SK-N-SH (cell line): ENCODE data around the gene NR6A1. TPM values are rescaled to one million over a fixed set of nuclear protein-coding genes. Genes with fewer than 3 reads are reported as not detected.

Source experiments
- CTCF ChIA-PET: fragments of 300-600, 350-600 bp; formaldehyde crosslinking; extraction: SDS; loops from one replicate; lab custom pipeline; 2021; lab: Yijun Ruan, JAX
- POLR2A ChIA-PET: fragments of 350-600 bp; sonication (Branson Sonifier 250); formaldehyde crosslinking; extraction: SDS; loops from one replicate; lab custom pipeline; 2020; ENCODE audit warnings: antibody characterized with exemption, inconsistent platforms; lab: Yijun Ruan, JAX
- DNase-seq: peaks from one replicate; pipeline ENCODE4 v3.0.0; 2012
- H2AFZ ChIP-seq: fragments of 200-600 bp; sonication (generic); 2 replicates; pipeline ENCODE4 v1.8.1; 2016; ENCODE audit warnings: antibody characterized with exemption, mild to moderate bottlenecking, low read depth
- H3F3A ChIP-seq: fragments of 200-600 bp; sonication (generic); replicated peaks from 2 replicates; pipeline ENCODE3; 2016; ENCODE audit warnings: antibody characterized with exemption, mild to moderate bottlenecking; ENCODE audit not compliant: insufficient read depth
- H3K27ac ChIP-seq, 2 experiments: fragments of 200-500 bp in 1 of 2; fragments of 200-600 bp in 1 of 2; sonication (Bioruptor generic) in 1 of 2; sonication (generic), shearing (Covaris generic) in 1 of 2; 2 replicates each; pipeline versions ENCODE4 v1.5.1 to v1.6.1; 2014 to 2016; ENCODE audit warnings: low read depth in 2 of 2, inconsistent platforms in 1 of 2, low read length in 1 of 2, mild to moderate bottlenecking in 1 of 2, mixed read lengths in 1 of 2
- H3K27me3 ChIP-seq: fragments of 200-600 bp; sonication (generic), shearing (Covaris generic); 2 replicates; pipeline ENCODE4 v1.6.1; 2016; ENCODE audit warnings: mixed run types; ENCODE audit not compliant: insufficient read depth
- H3K36me3 ChIP-seq, 2 experiments: fragments of 200-500 bp in 1 of 2; fragments of 200-600 bp in 1 of 2; sonication (Bioruptor generic) in 1 of 2; sonication (generic) in 1 of 2; replicated peaks in 1 of 2; 2 replicates each; pipeline versions ENCODE3 to v1.5.1; 2014 to 2016; ENCODE audit warnings: low read length in 1 of 2, mild to moderate bottlenecking in 1 of 2; ENCODE audit not compliant: insufficient read depth in 2 of 2, control insufficient read depth in 1 of 2
- H3K4me1 ChIP-seq, 2 experiments: fragments of 200-500 bp in 1 of 2; fragments of 200-600 bp in 1 of 2; sonication (Bioruptor generic) in 1 of 2; sonication (generic), shearing (Covaris generic) in 1 of 2; 2 replicates each; pipeline versions ENCODE4 v1.5.1 to v1.6.1; 2014 to 2016; ENCODE audit warnings: low read depth in 1 of 2, low read length in 1 of 2, mixed run types in 1 of 2; ENCODE audit not compliant: insufficient read depth in 2 of 2, control insufficient read depth in 1 of 2
- H3K4me2 ChIP-seq: fragments of 200-600 bp; sonication (generic), shearing (Covaris generic); 2 replicates; pipeline ENCODE4 v1.6.1; 2017; ENCODE audit warnings: mixed run types
- H3K4me3 ChIP-seq, 2 experiments: fragments of 200-500 bp in 1 of 2; fragments of 200-600 bp in 1 of 2; sonication (Bioruptor generic) in 1 of 2; sonication (generic), shearing (Covaris generic) in 1 of 2; 2 replicates each; pipeline versions ENCODE4 v1.5.1 to v1.8.1; 2014 to 2016; ENCODE audit warnings: low read depth in 2 of 2, inconsistent platforms in 1 of 2, low read length in 1 of 2, mild to moderate bottlenecking in 1 of 2, mixed read lengths in 1 of 2, moderate library complexity in 1 of 2
- H3K79me2 ChIP-seq: fragments of 200-600 bp; sonication (generic); 2 replicates; pipeline ENCODE4 v1.8.1; 2017; ENCODE audit warnings: mild to moderate bottlenecking; ENCODE audit not compliant: insufficient read depth
- H3K9ac ChIP-seq: fragments of 200-600 bp; sonication (generic); 2 replicates; pipeline ENCODE4 v1.6.1; 2017; ENCODE audit warnings: mixed run types
- H3K9me2 ChIP-seq: fragments of 200-600 bp; sonication (generic); 2 replicates; pipeline ENCODE4 v1.6.1; 2017; ENCODE audit warnings: mixed run types
- H3K9me3 ChIP-seq: fragments of 200-600 bp; sonication (generic); 2 replicates; pipeline ENCODE4 v1.6.1; 2017; ENCODE audit warnings: mixed run types, mild to moderate bottlenecking, moderate library complexity
- H4K20me1 ChIP-seq: fragments of 200-600 bp; sonication (generic); 2 replicates; pipeline ENCODE4 v1.6.1; 2017; ENCODE audit warnings: mild to moderate bottlenecking, mixed run types; ENCODE audit not compliant: insufficient read depth
- CHD2 ChIP-seq: fragments of 150-350 bp; IDR thresholded peaks from 2 replicates; pipeline ENCODE4 v1.6.1; 2018; ENCODE audit warnings: low read length; ENCODE audit not compliant: partially characterized antibody
- CTCF ChIP-seq: fragments of 200-600 bp; sonication (generic); IDR thresholded peaks from 2 replicates; pipeline ENCODE4 v1.6.1; 2017; ENCODE audit warnings: antibody characterized with exemption, mild to moderate bottlenecking, moderate library complexity
- ELF1 ChIP-seq: IDR thresholded peaks from 2 replicates; pipeline ENCODE4 v1.4.0; 2012
- EP300 ChIP-seq, 2 experiments: IDR thresholded peaks; 2 replicates each; pipeline versions ENCODE4 v1.4.0 to v1.6.1; 2012; ENCODE audit warnings: borderline replicate concordance in 1 of 2, low read depth in 1 of 2, low read length in 1 of 2
- EZH2phosphoT487 ChIP-seq: fragments of 200-600 bp; sonication (generic); IDR thresholded peaks from 2 replicates; pipeline ENCODE4 v1.6.1; 2017; ENCODE audit warnings: low read depth, mixed run types, mild to moderate bottlenecking, antibody characterized with exemption, moderate library complexity, borderline replicate concordance
- FOSL2 ChIP-seq: IDR thresholded peaks from 2 replicates; pipeline ENCODE4 v1.4.0; 2012; ENCODE audit warnings: low read depth, mild to moderate bottlenecking, moderate library complexity, borderline replicate concordance
- FOXJ3 ChIP-seq: sonication (generic); formaldehyde crosslinking; IDR thresholded peaks from 2 replicates; pipeline ENCODE4 v1.5.1; 2020; ENCODE audit warnings: mild to moderate bottlenecking, missing genetic modification reagents
- JUND ChIP-seq: IDR thresholded peaks from 2 replicates; pipeline ENCODE4 v1.4.0; 2012
- MAX ChIP-seq: IDR thresholded peaks from 2 replicates; pipeline ENCODE4 v1.4.0; 2012; ENCODE audit warnings: low read depth
- MEF2A ChIP-seq: IDR thresholded peaks from 2 replicates; pipeline ENCODE4 v1.4.0; 2012; ENCODE audit warnings: low read depth, borderline replicate concordance
- MXI1 ChIP-seq: IDR thresholded peaks from 2 replicates; pipeline ENCODE4 v1.6.1; 2012; ENCODE audit warnings: mild to moderate bottlenecking, low read depth, low read length, improper control_type of control experiment
- REST ChIP-seq: IDR thresholded peaks from 2 replicates; pipeline ENCODE4 v1.6.1; 2012; ENCODE audit warnings: mild to moderate bottlenecking, low read depth, low read length, moderate library complexity
- SIN3A ChIP-seq: IDR thresholded peaks from 2 replicates; pipeline ENCODE4 v1.6.1; 2012; ENCODE audit warnings: low read depth, mild to moderate bottlenecking, low read length, moderate library complexity, borderline replicate concordance
- TCF12 ChIP-seq: IDR thresholded peaks from 2 replicates; pipeline ENCODE4 v1.4.0; 2012
- USF1 ChIP-seq: IDR thresholded peaks from 2 replicates; pipeline ENCODE4 v1.4.0; 2012; ENCODE audit warnings: low read depth, borderline replicate concordance
- YY1 ChIP-seq: IDR thresholded peaks from 2 replicates; pipeline ENCODE4 v1.4.0; 2012; ENCODE audit warnings: low read depth, mild to moderate bottlenecking
- ZBTB33 ChIP-seq: IDR thresholded peaks from 2 replicates; pipeline ENCODE4 v1.4.0; 2012; ENCODE audit warnings: low read depth, borderline replicate concordance
- WGBS: methylation state at CpG from one replicate; pipeline ENCODE4 v1.1.6; 2017; ENCODE audit warnings: low lambda C conversion rate; 5-methylcytosine and 5-hydroxymethylcytosine counted together
- polyA plus RNA-seq, 3 experiments: library from polyadenylated mRNA; depleted of rRNA; stranded (reverse); fragments of >200 nt; gene quantifications; 2 replicates each; pipeline ENCODE4 v1.2.3, GENCODE V29; 2012

Gene NR6A1
- polyA plus RNA-seq, 1 of the 3 experiments (the other 2 are of a cell fraction) = 1.2 TPM

- no peak overlapping the region for H2AFZ ChIP-seq
- no peaks in the 10 kb centered on the region for H3K36me3 ChIP-seq
- ChIA-PET CTCF (interaction anchor here (0.7 to 7.2 kb wide), 4 partner anchors 24 to 173 kb away, joined by 3 to 45 read pairs (median 4); no protein-coding TSS in a partner anchor), POLR2A (no interaction called here)
- H4K20me1 ChIP-seq = no peaks in the 10 kb centered on the region
- H3K9me3 ChIP-seq = no peaks in the 10 kb centered on the region
- no peak for DNase-seq
- H3K9me2 ChIP-seq = no peaks in the 10 kb centered on the region
- peaks cover 5% of the 10 kb centered on the region for H3F3A ChIP-seq
- H3K4me1 ChIP-seq = peaks cover 8 to 19% of the 10 kb centered on the region in 2 experiments; a peak in 3 of 4 replicates
- no peaks in the 10 kb centered on the region for H3K79me2 ChIP-seq
- no peak overlapping the region for H3K9ac ChIP-seq
- H3K4me3 ChIP-seq = no peak overlapping the region
- no peak overlapping the region for H3K27ac ChIP-seq
- TF ChIP-seq TCF12 = no peak
- WGBS = 88% methylated on average over 3 of the region's 3 CpGs
- H3K27me3 ChIP-seq = no peaks in the 10 kb centered on the region
- no peak overlapping the region for H3K4me2 ChIP-seq
These were observed 177.9 kb downstream of the NR6A1 start for GRCh38 chr9:124593200-124593599.

GRCh38 chr9:124590889-124591641 is 180.0 kb downstream of the NR6A1 start:
- POLR2A ChIA-PET = no interaction called here

More at GRCh38 chr9:124590889-124591641, 180.0 kb downstream of the NR6A1 start:
- no peaks in the 10 kb centered on the region for H4K20me1 ChIP-seq
- H3K4me2 ChIP-seq = no peak overlapping the region
- H3K9me3 ChIP-seq = no peaks in the 10 kb centered on the region
- H3K79me2 ChIP-seq = no peaks in the 10 kb centered on the region
- H3K4me3 ChIP-seq = no peak overlapping the region
- H3K4me1 ChIP-seq = peaks cover 8 to 19% of the 10 kb centered on the region in 2 experiments; a peak in 3 of 4 replicates
- H2AFZ ChIP-seq = no peak overlapping the region
- H3F3A ChIP-seq = peaks cover 5% of the 10 kb centered on the region
- DNase-seq = no peak
- H3K9me2 ChIP-seq = no peaks in the 10 kb centered on the region
- TF ChIP-seq JUND = no peak
- no peak for TF ChIP-seq FOSL2
- no peak for TF ChIP-seq MXI1
- no peak for TF ChIP-seq EZH2phosphoT487
- no peak for TF ChIP-seq ZBTB33
- TF ChIP-seq REST = no peak
- TF ChIP-seq USF1 = no peak
- TF ChIP-seq MAX = no peak
- TF ChIP-seq ELF1 = no peak
- TF ChIP-seq SIN3A = no peak
- TF ChIP-seq CTCF = no peak
- TF ChIP-seq MEF2A = no peak
- TF ChIP-seq FOXJ3 = no peak
- no peak for TF ChIP-seq EP300 (IDR thresholded peaks at IDR 0.05; ENCODE audit: borderline replicate concordance in 1 of 2, low read depth in 1 of 2, low read length in 1 of 2)
- no peak for TF ChIP-seq CHD2
- no peak for TF ChIP-seq TCF12
- TF ChIP-seq YY1 = no peak
- H3K27ac ChIP-seq = no peak overlapping the region
- 98% methylated on average over 6 of the region's 6 CpGs for WGBS
- H3K36me3 ChIP-seq = no peaks in the 10 kb centered on the region
- CTCF ChIA-PET = interaction anchor here (1.7 to 2.5 kb wide), 3 partner anchors 26 to 121 kb away, joined by 5 to 9 read pairs (median 8); no protein-coding TSS in a partner anchor
- H3K27me3 ChIP-seq = no peaks in the 10 kb centered on the region
- H3K9ac ChIP-seq = no peak overlapping the region
